Mammary epithelial cell (primary cell): ENCODE measurements around the gene DAP.

Experiments
- EZH2 ChIP-seq: IDR thresholded peaks from 2 replicates; pipeline ENCODE4 v1.6.1; 2012; ENCODE audit warnings: low read length, inconsistent platforms, borderline replicate concordance
- TF ChIP-seq, protein P1 (sequence below), 2 donors: IDR thresholded peaks in 1 of 2; conservative IDR thresholded peaks in 1 of 2; 2 replicates each; pipeline ENCODE4 v1.5.1; 2011 to 2012; ENCODE audit warnings: inconsistent platforms in 2 of 2, low read length in 2 of 2, mild to moderate bottlenecking in 2 of 2, control low read depth in 1 of 2, low read depth in 1 of 2; ENCODE audit not compliant: insufficient read depth in 1 of 2; ENCODE audit errors: extremely low read depth in 1 of 2

- TF ChIP-seq, protein P1, sequence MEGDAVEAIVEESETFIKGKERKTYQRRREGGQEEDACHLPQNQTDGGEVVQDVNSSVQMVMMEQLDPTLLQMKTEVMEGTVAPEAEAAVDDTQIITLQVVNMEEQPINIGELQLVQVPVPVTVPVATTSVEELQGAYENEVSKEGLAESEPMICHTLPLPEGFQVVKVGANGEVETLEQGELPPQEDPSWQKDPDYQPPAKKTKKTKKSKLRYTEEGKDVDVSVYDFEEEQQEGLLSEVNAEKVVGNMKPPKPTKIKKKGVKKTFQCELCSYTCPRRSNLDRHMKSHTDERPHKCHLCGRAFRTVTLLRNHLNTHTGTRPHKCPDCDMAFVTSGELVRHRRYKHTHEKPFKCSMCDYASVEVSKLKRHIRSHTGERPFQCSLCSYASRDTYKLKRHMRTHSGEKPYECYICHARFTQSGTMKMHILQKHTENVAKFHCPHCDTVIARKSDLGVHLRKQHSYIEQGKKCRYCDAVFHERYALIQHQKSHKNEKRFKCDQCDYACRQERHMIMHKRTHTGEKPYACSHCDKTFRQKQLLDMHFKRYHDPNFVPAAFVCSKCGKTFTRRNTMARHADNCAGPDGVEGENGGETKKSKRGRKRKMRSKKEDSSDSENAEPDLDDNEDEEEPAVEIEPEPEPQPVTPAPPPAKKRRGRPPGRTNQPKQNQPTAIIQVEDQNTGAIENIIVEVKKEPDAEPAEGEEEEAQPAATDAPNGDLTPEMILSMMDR (conservative IDR thresholded peaks at IDR 0.05 in 1 of 2, IDR thresholded peaks at IDR 0.05 in 1 of 2; ENCODE audit: extremely low read depth in 1 of 2, insufficient read depth in 1 of 2, low read depth in 1 of 2, low read length in 2 of 2): no peak
- no peak for TF ChIP-seq EZH2
Measured at GRCh38 chr5:10629682-10630081, 131.4 kb downstream of the DAP start.
